Activated CD4-positive, alpha-beta memory T cell treated with anti-CD3 and anti-CD28 coated beads for 36 hours (primary cell): ENCODE measurements around the gene BLVRA. TPM values are rescaled to one million over a fixed set of nuclear protein-coding genes. Genes with fewer than 3 reads are reported as not detected.
"Not testable (repeated sequence)": the region's sequence is repeated elsewhere in the genome, so short reads cannot be mapped to it uniquely, and the experiment has no call there.

ENCODE experiments used
- CTCF ChIA-PET: fragments of 350-600 bp; sonication (Branson Sonifier 250); formaldehyde crosslinking; loops from one replicate; lab custom pipeline; 2021; ENCODE audit warnings: antibody characterized with exemption, inconsistent platforms; lab: Charles Lee
- POLR2A ChIA-PET: fragments of 350-600 bp; sonication (Branson Sonifier 250); formaldehyde crosslinking; loops from one replicate; lab custom pipeline; 2021; ENCODE audit warnings: antibody characterized with exemption; lab: Charles Lee
- DNase-seq: peaks from one replicate; pipeline ENCODE4 v3.0.0-alpha.2; 2020
- H3K27ac Mint-ChIP-seq: one replicate; pipeline ENCODE4 v1.8.0; 2021; ENCODE audit warnings: mixed read lengths
- H3K27me3 Mint-ChIP-seq: one replicate; pipeline ENCODE4 v1.8.0; 2021; ENCODE audit warnings: mixed read lengths
- H3K36me3 Mint-ChIP-seq: one replicate; pipeline ENCODE4 v1.8.0; 2021; ENCODE audit warnings: mixed read lengths
- H3K4me1 Mint-ChIP-seq: one replicate; pipeline ENCODE4 v1.8.0; 2021; ENCODE audit warnings: low read depth, mixed read lengths
- H3K4me3 Mint-ChIP-seq: one replicate; pipeline ENCODE4 v1.8.0; 2021; ENCODE audit warnings: mild to moderate bottlenecking, mixed read lengths
- H3K9me3 Mint-ChIP-seq: one replicate; pipeline ENCODE4 v1.8.0; 2021; ENCODE audit warnings: mixed read lengths
- intact Hi-C: fragments of 100-400 bp; cut with micrococcal nuclease; formaldehyde crosslinking; loops from one replicate; pipeline ENCODE4 v1.15.1; 2023
- total RNA-seq, 2 experiments: library from RNA; stranded (reverse); gene quantifications; one replicate each; pipeline ENCODE4 v1.2.3, GENCODE V29; 2021

BLVRA gene
- total RNA-seq, 2 experiments from 2014 or later: 46.1 to 47.4 TPM

- intact Hi-C loops, H3K27ac Mint-ChIP-seq, H3K4me1 Mint-ChIP-seq, H3K36me3 Mint-ChIP-seq, H3K9me3 Mint-ChIP-seq, DNase-seq, POLR2A ChIA-PET, H3K4me3 Mint-ChIP-seq: not testable (repeated sequence)
- peaks cover 20% of the 10 kb centered on the region for H3K27me3 Mint-ChIP-seq
- CTCF ChIA-PET: interaction anchor here (1.1 kb wide), 1 partner anchor 20 kb away, joined by 6 read pairs; no protein-coding TSS in a partner anchor
Measured at GRCh38 chr7:43816046-43816797, 57.7 kb downstream of the BLVRA start.

GRCh38 chr7:43823425-43823824 is 64.9 kb downstream of the BLVRA start:
- intact Hi-C loops, H3K27ac Mint-ChIP-seq, H3K9me3 Mint-ChIP-seq, H3K36me3 Mint-ChIP-seq, H3K4me1 Mint-ChIP-seq, POLR2A ChIA-PET, DNase-seq, CTCF ChIA-PET, H3K4me3 Mint-ChIP-seq: not testable (repeated sequence)
- H3K27me3 Mint-ChIP-seq: peaks cover 22% of the 10 kb centered on the region

- Mint-ChIP-seq H3K27ac (no peak overlapping the region), H3K4me1 (no peaks in the 10 kb centered on the region), H3K27me3 (peaks cover 24% of the 10 kb centered on the region), H3K36me3 (no peaks in the 10 kb centered on the region), H3K9me3 (no peaks in the 10 kb centered on the region), H3K4me3 (no peak overlapping the region)
- DNase-seq: no peak
- intact Hi-C loops: no loop called here
- ChIA-PET POLR2A (no interaction called here), CTCF (interaction anchor here (3.2 kb wide), 1 partner anchor 15 kb away, joined by 23 read pairs; no protein-coding TSS in a partner anchor)
Measured at GRCh38 chr7:43823941-43824340, 65.5 kb downstream of the BLVRA start.

GRCh38 chr7:43824513-43824912 is 66.0 kb downstream of the BLVRA start:
- intact Hi-C loops, DNase-seq, H3K36me3 Mint-ChIP-seq, POLR2A ChIA-PET, H3K4me3 Mint-ChIP-seq, H3K27ac Mint-ChIP-seq, H3K4me1 Mint-ChIP-seq, H3K9me3 Mint-ChIP-seq: not testable (repeated sequence)
- H3K27me3 Mint-ChIP-seq: peaks cover 24% of the 10 kb centered on the region
- CTCF ChIA-PET: interaction anchor here (0.7 to 3.2 kb wide), 2 partner anchors 14 to 56 kb away, joined by 3 to 23 read pairs; no protein-coding TSS in a partner anchor

GRCh38 chr7:43824963-43825362 is 66.5 kb downstream of the BLVRA start:
- Mint-ChIP-seq H3K27ac (no peak overlapping the region), H3K36me3 (no peaks in the 10 kb centered on the region), H3K27me3 (peaks cover 23% of the 10 kb centered on the region), H3K9me3 (no peaks in the 10 kb centered on the region), H3K4me1 (no peaks in the 10 kb centered on the region), H3K4me3 (no peak overlapping the region)
- POLR2A ChIA-PET: no interaction called here
- CTCF ChIA-PET: interaction anchor here (0.7 to 3.2 kb wide), 3 partner anchors 14 to 243 kb away, joined by 3 to 23 read pairs (median 3); partner anchors contain the start of gene STK17A
- intact Hi-C loops: no loop called here
- DNase-seq: no peak

GRCh38 chr7:43825391-43825808 is 66.9 kb downstream of the BLVRA start:
- H3K4me3 Mint-ChIP-seq: no peak overlapping the region
- H3K36me3 Mint-ChIP-seq: no peaks in the 10 kb centered on the region
- peaks cover 23% of the 10 kb centered on the region for H3K27me3 Mint-ChIP-seq
- DNase-seq: no peak
- ChIA-PET POLR2A (no interaction called here), CTCF (interaction anchor here (0.7 to 3.2 kb wide), 3 partner anchors 13 to 243 kb away, joined by 3 to 23 read pairs (median 3); partner anchors contain the start of gene STK17A)
- H3K4me1 Mint-ChIP-seq: no peaks in the 10 kb centered on the region
- H3K9me3 Mint-ChIP-seq: peaks cover under 1% of the 10 kb centered on the region
- no peak overlapping the region for H3K27ac Mint-ChIP-seq
- intact Hi-C loops: no loop called here

GRCh38 chr7:43830917-43831316 is 72.4 kb downstream of the BLVRA start:
- Mint-ChIP-seq H3K9me3 (peaks cover 11% of the 10 kb centered on the region), H3K4me1 (peaks cover 27% of the 10 kb centered on the region), H3K27me3 (peaks cover 18% of the 10 kb centered on the region)
- H3K36me3 Mint-ChIP-seq, intact Hi-C loops, H3K27ac Mint-ChIP-seq, H3K4me3 Mint-ChIP-seq, DNase-seq, POLR2A ChIA-PET: not testable (repeated sequence)
- CTCF ChIA-PET: interaction anchor here (0.8 to 10.1 kb wide), 2 partner anchors 248 to 250 kb away, joined by 3 to 173 read pairs; partner anchors contain the start of gene STK17A

- Mint-ChIP-seq H3K4me1 (peaks cover 31% of the 10 kb centered on the region), H3K9me3 (peaks cover 11% of the 10 kb centered on the region), H3K36me3 (peaks cover 2% of the 10 kb centered on the region), H3K4me3 (peak overlapping the region; percentile 77), H3K27ac (peak overlapping the region; percentile 65), H3K27me3 (no peaks in the 10 kb centered on the region)
- ChIA-PET POLR2A (interaction anchor here (0.6 to 1.2 kb wide), 4 partner anchors 84 to 252 kb away, joined by 3 read pairs; partner anchors contain the start of genes COA1 and STK17A), CTCF (interaction anchor here (1.0 to 10.1 kb wide), 9 partner anchors 81 to 573 kb away, joined by 3 to 173 read pairs (median 3); partner anchors contain the start of genes COA1 and STK17A)
- intact Hi-C loops: loop anchor here (1.0 to 5.0 kb wide), 4 partner anchors 76 to 902 kb away; partner anchors contain the start of genes BLVRA, MRPL32 and PSMA2
- DNase-seq: peak; percentile 64
Measured at GRCh38 chr7:43834463-43835251, 76.2 kb downstream of the BLVRA start.

- ChIA-PET POLR2A (interaction anchor here (1.3 kb wide), 1 partner anchor 256 kb away, joined by 4 read pairs; the partner anchor contains the start of gene STK17A), CTCF (interaction anchor here (0.6 to 10.1 kb wide), 37 partner anchors 10 to 1897 kb away, joined by 3 to 173 read pairs (median 4); partner anchors contain the start of genes BLVRA, COA1, MRPL32 and PSMA2)
- peaks cover 2% of the 10 kb centered on the region for H3K36me3 Mint-ChIP-seq
- no peak overlapping the region for H3K4me3 Mint-ChIP-seq
- no peaks in the 10 kb centered on the region for H3K9me3 Mint-ChIP-seq
- peaks cover 22% of the 10 kb centered on the region for H3K4me1 Mint-ChIP-seq
- intact Hi-C loops: loop anchor here (1.0 to 5.0 kb wide), 2 partner anchors 109 to 906 kb away; partner anchors contain the start of genes COA1, MRPL32 and PSMA2
- DNase-seq: no peak
- no peak overlapping the region for H3K27ac Mint-ChIP-seq
- H3K27me3 Mint-ChIP-seq: peaks cover 2% of the 10 kb centered on the region
Measured at GRCh38 chr7:43838201-43838658, 79.8 kb downstream of the BLVRA start.

- DNase-seq: no peak
- ChIA-PET CTCF (interaction anchor here (0.7 to 3.6 kb wide), 4 partner anchors 9 to 582 kb away, joined by 3 to 17 read pairs (median 4); partner anchors contain the start of gene STK17A), POLR2A (no interaction called here)
- no peaks in the 10 kb centered on the region for H3K36me3 Mint-ChIP-seq
- H3K27ac Mint-ChIP-seq: no peak overlapping the region
- H3K27me3 Mint-ChIP-seq: peaks cover 4% of the 10 kb centered on the region
- intact Hi-C loops: no loop called here
- H3K4me1 Mint-ChIP-seq: peaks cover 4% of the 10 kb centered on the region
- no peaks in the 10 kb centered on the region for H3K9me3 Mint-ChIP-seq
- H3K4me3 Mint-ChIP-seq: no peak overlapping the region
Measured at GRCh38 chr7:43843296-43843695, 84.8 kb downstream of the BLVRA start.

GRCh38 chr7:43844257-43844656 is 85.8 kb downstream of the BLVRA start:
- DNase-seq: peak; percentile 22
- Mint-ChIP-seq H3K4me1 (no peaks in the 10 kb centered on the region), H3K4me3 (no peak overlapping the region), H3K9me3 (no peaks in the 10 kb centered on the region), H3K27ac (no peak overlapping the region), H3K27me3 (peaks cover 4% of the 10 kb centered on the region), H3K36me3 (no peaks in the 10 kb centered on the region)
- CTCF ChIA-PET: interaction anchor here (0.5 to 3.6 kb wide), 2 partner anchors 200 to 262 kb away, joined by 3 to 17 read pairs; partner anchors contain the start of gene STK17A
- intact Hi-C loops: no loop called here
- POLR2A ChIA-PET: no interaction called here
